GM21576 (cell line): Measurements from ENCODE around the gene GALR2.

Experiments
- ATAC-seq: cut with Tn5 transposase; IDR thresholded peaks from one replicate; pipeline ENCODE4 v1.9.1; 2021; ENCODE audit warnings: mild to moderate bottlenecking, moderate library complexity; ENCODE audit not compliant: unreplicated experiment

Gene GALR2

DNA sequence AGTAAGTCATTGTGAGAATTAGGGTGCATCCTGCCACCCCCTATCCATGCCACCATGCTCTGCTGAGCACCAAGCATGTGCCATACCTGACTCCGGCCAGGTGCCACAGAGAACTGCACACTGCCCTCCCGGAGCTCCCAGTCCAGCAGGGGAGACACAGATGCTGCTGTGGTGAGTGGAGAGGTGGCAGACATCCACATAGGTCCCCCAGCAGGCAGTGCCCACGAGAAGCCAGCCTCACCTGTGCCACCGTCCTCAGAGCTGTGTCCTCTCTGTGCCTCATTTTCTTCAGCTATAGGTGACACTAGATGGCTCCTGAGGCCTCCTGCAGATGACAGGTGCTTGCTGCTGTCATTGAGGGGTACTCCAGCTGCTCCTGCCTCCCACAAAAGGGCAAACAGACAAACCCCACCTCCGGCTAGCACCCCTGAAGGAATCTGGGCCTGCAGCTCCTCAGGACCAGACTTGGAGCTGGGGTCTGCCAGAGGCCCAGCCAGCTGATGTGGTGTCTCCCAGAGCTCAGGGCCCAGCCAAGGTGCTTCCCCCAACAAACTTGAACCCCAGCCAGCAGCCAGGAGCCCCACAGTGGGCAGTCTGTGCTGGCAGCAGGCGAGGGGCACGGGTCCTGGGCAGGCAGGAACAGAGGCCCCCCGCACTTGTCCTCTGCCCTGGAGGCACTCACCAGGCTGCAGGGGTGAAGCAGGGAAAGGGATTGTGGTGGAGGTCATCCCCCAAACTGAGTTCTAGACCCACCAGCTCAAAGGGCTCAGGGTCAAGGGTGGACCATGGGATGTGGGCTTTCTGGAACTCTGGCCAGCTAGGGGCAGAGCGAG, 49.4 kb downstream of the GALR2 start:
- no peak for ATAC-seq

GRCh38 chr17:76124582-76125390, 50.2 kb downstream of the GALR2 start:
- ATAC-seq = no peak

GRCh38 chr17:76125391-76125675, 50.8 kb downstream of the GALR2 start:
- no peak for ATAC-seq

DNA sequence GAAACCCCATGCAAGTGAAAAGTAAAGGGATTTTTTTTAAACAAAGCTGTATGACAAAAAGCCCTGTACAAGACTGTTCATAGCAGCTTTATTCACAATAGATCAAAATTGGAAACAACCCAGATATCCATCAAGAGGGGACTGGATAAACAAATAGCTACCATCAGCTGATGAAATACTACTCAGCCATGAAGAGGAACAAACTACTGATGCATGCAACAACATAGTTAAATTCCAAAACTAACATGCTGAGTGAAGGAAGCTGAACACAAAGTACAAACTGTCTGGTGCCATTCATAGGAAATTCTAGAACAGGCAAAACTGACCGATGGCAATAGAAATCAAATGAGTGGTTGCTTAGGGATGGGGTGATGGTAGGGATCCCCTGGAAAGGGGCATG, 51.3 kb downstream of the GALR2 start:
- ATAC-seq = no peak
